HEK293 (cell line): ENCODE data around the gene SULF2.

Experiments
- CTCF ChIA-PET: fragments of 350-600 bp; formaldehyde crosslinking; extraction: SDS; loops from one replicate; lab custom pipeline; 2021; ENCODE audit warnings: antibody characterized with exemption; lab: Yijun Ruan, JAX
- POLR2A ChIA-PET: fragments of 300-600 bp; formaldehyde crosslinking; extraction: SDS; loops from one replicate; lab custom pipeline; 2020; ENCODE audit warnings: antibody characterized with exemption, inconsistent platforms; lab: Yijun Ruan, JAX
- H3K27ac ChIP-seq: fragments of 200-500 bp; sonication (Bioruptor generic); 2 replicates; pipeline ENCODE4 v1.5.1; 2014; ENCODE audit warnings: low read depth, low read length, control low read depth, inconsistent platforms; ENCODE audit errors: extremely low read depth
- H3K36me3 ChIP-seq, 2 experiments: fragments of 200-500 bp in 1 of 2; sonication (Bioruptor generic) in 1 of 2; 1 replicate in 1 of 2; 2 replicates in 1 of 2; pipeline ENCODE4 v1.5.1; 2014 to 2017; ENCODE audit warnings: inconsistent platforms in 2 of 2, low read length in 2 of 2; ENCODE audit not compliant: control insufficient read depth in 2 of 2, insufficient read depth in 1 of 2
- H3K4me1 ChIP-seq: fragments of 200-500 bp; sonication (Bioruptor generic); 2 replicates; pipeline ENCODE4 v1.5.1; 2014; ENCODE audit warnings: mild to moderate bottlenecking, low read length, inconsistent platforms; ENCODE audit not compliant: control insufficient read depth, insufficient read depth
- H3K4me3 ChIP-seq: 2 replicates; pipeline ENCODE4 v1.5.1; 2011; ENCODE audit warnings: low read depth, mild to moderate bottlenecking, control low read depth, low read length, moderate library complexity
- H3K9me3 ChIP-seq: fragments of 200-500 bp; sonication (Bioruptor generic); 2 replicates; pipeline ENCODE4 v1.5.1; 2014; ENCODE audit warnings: low read depth, low read length, inconsistent platforms; ENCODE audit not compliant: control insufficient read depth, insufficient read depth
- INSM2 ChIP-seq: fragments of 450-650 bp; formaldehyde crosslinking; IDR thresholded peaks from 2 replicates; pipeline ENCODE4 v1.5.1; 2016; ENCODE audit warnings: missing biosample characterization, missing genetic modification characterization
- PRDM10 ChIP-seq: fragments of 450-650 bp; formaldehyde crosslinking; IDR thresholded peaks from 2 replicates; pipeline ENCODE4 v1.5.1; 2016; ENCODE audit warnings: missing biosample characterization, missing genetic modification characterization
- SCRT2 ChIP-seq: fragments of 450-650 bp; formaldehyde crosslinking; IDR thresholded peaks from 2 replicates; pipeline ENCODE4 v1.5.1; 2016; ENCODE audit warnings: missing biosample characterization, missing genetic modification characterization
- SP2 ChIP-seq: fragments of 450-650 bp; formaldehyde crosslinking; IDR thresholded peaks from 2 replicates; pipeline ENCODE4 v1.5.1; 2016; ENCODE audit warnings: missing biosample characterization, missing genetic modification characterization
- SP3 ChIP-seq: fragments of 450-650 bp; formaldehyde crosslinking; IDR thresholded peaks from 2 replicates; pipeline ENCODE4 v1.5.1; 2016; ENCODE audit warnings: missing biosample characterization, missing genetic modification characterization
- ZBTB7A ChIP-seq: fragments of 450-650 bp; formaldehyde crosslinking; IDR thresholded peaks from 2 replicates; pipeline ENCODE4 v1.5.1; 2016; ENCODE audit warnings: low read depth, missing biosample characterization, missing genetic modification characterization
- ZBTB8A ChIP-seq: fragments of 450-650 bp; formaldehyde crosslinking; IDR thresholded peaks from 2 replicates; pipeline ENCODE4 v1.5.1; 2016; ENCODE audit warnings: missing biosample characterization, missing genetic modification characterization
- ZNF133 ChIP-seq: fragments of 450-650 bp; formaldehyde crosslinking; IDR thresholded peaks from 2 replicates; pipeline ENCODE4 v1.5.1; 2016; ENCODE audit warnings: missing biosample characterization, missing genetic modification characterization
- ZNF138 ChIP-seq: fragments of 450-650 bp; formaldehyde crosslinking; IDR thresholded peaks from 2 replicates; pipeline ENCODE4 v1.5.1; 2016; ENCODE audit warnings: missing biosample characterization, missing genetic modification characterization, borderline replicate concordance
- ZNF202 ChIP-seq: fragments of 450-650 bp; formaldehyde crosslinking; IDR thresholded peaks from 2 replicates; pipeline ENCODE4 v1.5.1; 2016; ENCODE audit warnings: missing biosample characterization, missing genetic modification characterization, borderline replicate concordance
- ZNF335 ChIP-seq: fragments of 450-650 bp; formaldehyde crosslinking; conservative IDR thresholded peaks from 2 replicates; pipeline ENCODE4 v1.5.1; 2016; ENCODE audit warnings: missing biosample characterization, missing genetic modification characterization
- ZNF341 ChIP-seq: fragments of 450-650 bp; formaldehyde crosslinking; IDR thresholded peaks from 2 replicates; pipeline ENCODE4; 2016; ENCODE audit warnings: low read depth, missing biosample characterization, missing genetic modification characterization
- ZNF350 ChIP-seq: fragments of 450-650 bp; formaldehyde crosslinking; IDR thresholded peaks from 2 replicates; pipeline ENCODE4 v1.5.0; 2017; ENCODE audit warnings: missing biosample characterization, mild to moderate bottlenecking, missing genetic modification characterization
- ZNF433 ChIP-seq: fragments of 450-650 bp; formaldehyde crosslinking; IDR thresholded peaks from 2 replicates; pipeline ENCODE4 v1.5.1; 2016; ENCODE audit warnings: missing biosample characterization, missing genetic modification characterization, low read depth
- ZNF48 ChIP-seq: fragments of 450-650 bp; formaldehyde crosslinking; IDR thresholded peaks from 2 replicates; pipeline ENCODE4 v1.5.1; 2016; ENCODE audit warnings: missing biosample characterization, missing genetic modification characterization
- ZNF529 ChIP-seq: fragments of 450-650 bp; formaldehyde crosslinking; IDR thresholded peaks from 2 replicates; pipeline ENCODE4 v1.5.1; 2017; ENCODE audit warnings: missing genetic modification characterization, missing biosample characterization; ENCODE audit not compliant: insufficient replicate concordance
- ZNF548 ChIP-seq: fragments of 450-650 bp; formaldehyde crosslinking; IDR thresholded peaks from 2 replicates; pipeline ENCODE4 v1.5.1; 2016; ENCODE audit warnings: missing biosample characterization, missing genetic modification characterization
- ZNF585B ChIP-seq: fragments of 450-650 bp; formaldehyde crosslinking; IDR thresholded peaks from 2 replicates; pipeline ENCODE4 v1.5.1; 2016; ENCODE audit warnings: missing biosample characterization, missing genetic modification characterization
- ZNF639 ChIP-seq: fragments of 450-650 bp; formaldehyde crosslinking; IDR thresholded peaks from 2 replicates; pipeline ENCODE4 v1.5.1; 2016; ENCODE audit warnings: missing biosample characterization, missing genetic modification characterization
- ZNF664 ChIP-seq: fragments of 450-650 bp; formaldehyde crosslinking; IDR thresholded peaks from 2 replicates; pipeline ENCODE4 v1.5.1; 2016; ENCODE audit warnings: missing biosample characterization, missing genetic modification characterization
- ZNF830 ChIP-seq: fragments of 450-650 bp; IDR thresholded peaks from 2 replicates; pipeline ENCODE4 v1.5.0; 2018; ENCODE audit warnings: missing biosample characterization, missing genetic modification characterization, low read depth, mild to moderate bottlenecking, moderate library complexity
- TF ChIP-seq, protein P1 (sequence below): fragments of 450-650 bp; formaldehyde crosslinking; IDR thresholded peaks from 2 replicates; pipeline ENCODE4 v1.5.1; 2016; ENCODE audit warnings: missing biosample characterization, missing genetic modification characterization

The SULF2 gene

DNA sequence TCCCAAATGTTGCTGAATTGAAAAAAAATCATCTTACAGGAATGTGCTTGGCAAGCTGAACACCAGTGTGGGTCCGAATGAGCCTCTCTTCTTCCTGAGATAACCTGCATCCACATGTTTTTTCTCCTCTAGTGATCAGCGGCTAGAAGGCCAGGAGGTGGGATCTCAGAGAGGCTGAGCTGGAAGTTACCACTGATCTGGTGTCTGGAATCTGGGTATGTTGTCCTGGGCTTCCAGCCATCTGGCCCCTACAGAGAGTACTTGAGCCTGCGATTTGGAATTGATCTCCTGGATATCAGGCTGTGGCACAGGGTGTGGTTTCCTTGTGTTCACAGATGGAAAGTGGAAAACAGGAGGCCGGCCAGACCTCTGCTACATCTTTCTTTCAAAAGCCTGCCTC is 35.9 kb downstream of the SULF2 start:
- Histone ChIP-seq H3K4me3 (no peak overlapping the region), H3K36me3 (peaks cover 0 to 26% of the 10 kb centered on the region in 2 experiments; a peak in 2 of 3 replicates), H3K9me3 (no peaks in the 10 kb centered on the region)
- POLR2A ChIA-PET: no interaction called here
- CTCF ChIA-PET: interaction anchor here (0.6 kb wide), 1 partner anchor 871 kb away, joined by 3 read pairs; no protein-coding TSS in a partner anchor
- peak; percentile 53; the same call in 1 of the 2 replicates for TF ChIP-seq SCRT2 (tag by site-specific recombination)
- TF ChIP-seq ZNF529 (tag by site-specific recombination): no peak
- TF ChIP-seq, all 188 proteins: peak for 1
- no peaks in the 10 kb centered on the region for H3K4me1 ChIP-seq
- H3K27ac ChIP-seq: no peak overlapping the region

DNA sequence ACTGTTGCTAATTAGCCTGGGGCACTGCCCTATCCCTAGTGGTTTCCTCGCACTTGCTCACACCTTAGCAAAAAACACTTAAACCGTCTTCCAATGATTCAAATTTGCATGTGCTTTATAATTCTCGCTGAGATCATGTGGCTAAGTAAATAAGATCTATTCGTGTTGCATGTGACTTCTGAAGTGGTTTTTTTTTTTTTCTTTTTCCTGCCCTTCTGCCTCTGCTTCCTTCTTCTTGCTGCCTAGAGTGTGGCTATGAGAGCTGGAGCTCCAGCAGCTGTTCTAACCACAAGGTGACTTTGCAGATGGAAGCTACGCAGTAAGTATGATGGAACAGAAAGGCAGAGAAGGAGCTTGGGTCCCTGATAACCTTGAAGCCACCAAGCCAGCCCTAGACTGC is 36.5 kb downstream of the SULF2 start:
- CTCF ChIA-PET: no interaction called here
- H3K4me1 ChIP-seq: no peaks in the 10 kb centered on the region
- POLR2A ChIA-PET: no interaction called here
- no peak overlapping the region for H3K27ac ChIP-seq
- no peaks in the 10 kb centered on the region for H3K9me3 ChIP-seq
- TF ChIP-seq ZNF48 (tag by site-specific recombination): no peak
- no peak for TF ChIP-seq ZNF133
- no peak for TF ChIP-seq INSM2 (tag by site-specific recombination)
- TF ChIP-seq ZNF335: no peak
- TF ChIP-seq ZNF202 (tag by site-specific recombination): no peak
- TF ChIP-seq PRDM10 (tag by site-specific recombination): no peak
- TF ChIP-seq SP3 (tag by site-specific recombination): no peak
- TF ChIP-seq ZNF664: no peak
- TF ChIP-seq ZNF585B (tag by site-specific recombination): no peak
- no peak for TF ChIP-seq ZNF433 (tag by site-specific recombination)
- no peak for TF ChIP-seq ZNF138 (tag by site-specific recombination)
- no peak for TF ChIP-seq SP2 (tag by site-specific recombination)
- TF ChIP-seq ZBTB7A (tag by site-specific recombination): no peak
- no peak for TF ChIP-seq ZNF830
- no peak for TF ChIP-seq ZNF548 (tag by site-specific recombination)
- TF ChIP-seq, protein P1, sequence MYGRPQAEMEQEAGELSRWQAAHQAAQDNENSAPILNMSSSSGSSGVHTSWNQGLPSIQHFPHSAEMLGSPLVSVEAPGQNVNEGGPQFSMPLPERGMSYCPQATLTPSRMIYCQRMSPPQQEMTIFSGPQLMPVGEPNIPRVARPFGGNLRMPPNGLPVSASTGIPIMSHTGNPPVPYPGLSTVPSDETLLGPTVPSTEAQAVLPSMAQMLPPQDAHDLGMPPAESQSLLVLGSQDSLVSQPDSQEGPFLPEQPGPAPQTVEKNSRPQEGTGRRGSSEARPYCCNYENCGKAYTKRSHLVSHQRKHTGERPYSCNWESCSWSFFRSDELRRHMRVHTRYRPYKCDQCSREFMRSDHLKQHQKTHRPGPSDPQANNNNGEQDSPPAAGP (tag by site-specific recombination): no peak
- no peak for TF ChIP-seq ZNF639 (tag by site-specific recombination)
- no peak for TF ChIP-seq ZBTB8A
- TF ChIP-seq ZNF350 (tag by site-specific recombination): no peak
- no peak for TF ChIP-seq ZNF341 (tag by site-specific recombination)
- H3K36me3 ChIP-seq: peaks cover 0 to 23% of the 10 kb centered on the region in 2 experiments; a peak in 2 of 3 replicates
- no peak overlapping the region for H3K4me3 ChIP-seq
